Non-pigmented ciliary epithelial cell (primary cell): ENCODE data around the gene KCNJ6.
A peak's percentile ranks its signal among the peaks of the same experiment; 100 is the strongest.

Experiments used
- DNase-seq: peaks from one replicate; pipeline ENCODE4 v3.0.0-alpha.2; 2010; ENCODE audit warnings: low read depth

KCNJ6 gene

GRCh38 chr21:37904856-37905255 lies 11.4 kb downstream of the KCNJ6 start:
- no peak for DNase-seq

GRCh38 chr21:37903396-37903795 lies 12.9 kb downstream of the KCNJ6 start:
- no peak for DNase-seq

GRCh38 chr21:37899146-37899545 lies 17.1 kb downstream of the KCNJ6 start:
- no peak for DNase-seq

- DNase-seq, result no peak
Observed at GRCh38 chr21:37896788-37897187, 19.5 kb downstream of the KCNJ6 start.

GRCh38 chr21:37891972-37892371 lies 24.3 kb downstream of the KCNJ6 start:
- DNase-seq, result no peak

GRCh38 chr21:37888659-37889058 lies 27.6 kb downstream of the KCNJ6 start:
- no peak for DNase-seq

GRCh38 chr21:37886726-37887299 lies 29.4 kb downstream of the KCNJ6 start:
- DNase-seq, result no peak

GRCh38 chr21:37886120-37886519 lies 30.1 kb downstream of the KCNJ6 start:
- no peak for DNase-seq

- DNase-seq, result peak; percentile 94
Observed at GRCh38 chr21:37878946-37879660, 37.2 kb downstream of the KCNJ6 start.

GRCh38 chr21:37877888-37878684 lies 38.2 kb downstream of the KCNJ6 start:
- no peak for DNase-seq

- no peak for DNase-seq
Observed at GRCh38 chr21:37877171-37877570, 39.1 kb downstream of the KCNJ6 start.

- DNase-seq, result no peak
Observed at GRCh38 chr21:37876561-37876960, 39.7 kb downstream of the KCNJ6 start.

- no peak for DNase-seq
Observed at GRCh38 chr21:37874904-37875780, 41.1 kb downstream of the KCNJ6 start.

GRCh38 chr21:37874481-37874880 lies 41.8 kb downstream of the KCNJ6 start:
- no peak for DNase-seq

GRCh38 chr21:37873655-37874054 lies 42.6 kb downstream of the KCNJ6 start:
- no peak for DNase-seq

GRCh38 chr21:37871121-37871862 lies 45.0 kb downstream of the KCNJ6 start:
- peak; percentile 71 for DNase-seq

GRCh38 chr21:37870221-37870620 lies 46.0 kb downstream of the KCNJ6 start:
- DNase-seq, result no peak

GRCh38 chr21:37869661-37870060 lies 46.6 kb downstream of the KCNJ6 start:
- DNase-seq, result no peak

- DNase-seq, result no peak
Observed at GRCh38 chr21:37868446-37869295, 47.6 kb downstream of the KCNJ6 start.

GRCh38 chr21:37866027-37866426 lies 50.2 kb downstream of the KCNJ6 start:
- no peak for DNase-seq
